Vagina (tissue), 2 donors: Measurements from ENCODE around the gene ARAP3.

Experiments
- CTCF ChIP-seq, 3 experiments: fragments of 450-650 bp in 2 of 3; fragments of 200-600 bp in 1 of 3; sonication (generic) in 1 of 3; IDR thresholded peaks; one replicate each; pipeline ENCODE4 v1.5.1; 2017 to 2019; ENCODE audit warnings: antibody characterized with exemption in 3 of 3, mild to moderate bottlenecking in 2 of 3, moderate library complexity in 2 of 3
- POLR2A ChIP-seq, 2 donors: fragments of 450-650 bp; IDR thresholded peaks; one replicate each; pipeline ENCODE4 v1.6.1; 2017; ENCODE audit warnings: antibody characterized with exemption in 2 of 2, mild to moderate bottlenecking in 2 of 2, moderate library complexity in 2 of 2

DNA sequence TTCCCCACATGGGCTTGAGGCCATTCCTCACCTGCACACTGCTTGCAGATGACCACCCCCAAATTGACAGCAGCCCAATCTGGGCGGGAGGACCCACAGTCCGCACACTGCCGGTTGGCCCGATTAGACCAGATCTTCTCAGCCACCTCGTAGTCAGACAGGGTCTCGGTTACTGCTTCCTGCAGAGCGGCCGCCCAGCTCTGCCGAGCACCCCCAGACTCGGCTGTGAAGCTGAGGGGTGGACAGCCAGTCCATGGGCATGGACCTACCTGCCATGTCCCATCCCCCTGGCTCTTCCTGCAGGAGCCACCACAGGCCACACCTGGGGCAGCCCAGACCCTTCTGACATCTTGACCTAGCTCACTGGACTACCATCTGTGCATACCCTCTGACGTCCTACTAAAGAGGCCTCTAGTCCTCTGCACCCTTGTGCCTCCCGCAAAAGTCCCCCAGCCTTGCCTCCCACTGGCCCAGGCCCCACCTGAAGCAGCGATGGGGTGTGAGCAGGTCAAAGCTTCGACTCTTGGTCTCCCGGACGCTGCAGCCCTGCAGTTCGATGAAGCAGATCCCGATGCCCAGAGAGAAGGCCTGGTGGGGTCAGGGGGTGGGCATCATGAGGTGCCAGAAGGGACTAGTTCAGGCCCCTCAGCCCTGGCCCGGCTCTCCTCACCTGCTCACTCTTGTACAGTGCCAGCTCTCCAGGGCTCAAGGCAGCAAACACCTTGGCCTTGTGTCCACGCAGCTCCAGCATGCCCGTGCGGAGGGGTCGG, 9.8 kb downstream of the ARAP3 start:
- TF ChIP-seq CTCF (IDR thresholded peaks at IDR 0.05) (no peak), POLR2A (IDR thresholded peaks at IDR 0.05) (no peak)
